ENCODE results near the gene CCT8L2.
"Not testable (repeated sequence)": the region's sequence is repeated elsewhere in the genome, so short reads cannot be mapped to it uniquely, and the experiment has no call there.

CCT8L2 gene

DNA sequence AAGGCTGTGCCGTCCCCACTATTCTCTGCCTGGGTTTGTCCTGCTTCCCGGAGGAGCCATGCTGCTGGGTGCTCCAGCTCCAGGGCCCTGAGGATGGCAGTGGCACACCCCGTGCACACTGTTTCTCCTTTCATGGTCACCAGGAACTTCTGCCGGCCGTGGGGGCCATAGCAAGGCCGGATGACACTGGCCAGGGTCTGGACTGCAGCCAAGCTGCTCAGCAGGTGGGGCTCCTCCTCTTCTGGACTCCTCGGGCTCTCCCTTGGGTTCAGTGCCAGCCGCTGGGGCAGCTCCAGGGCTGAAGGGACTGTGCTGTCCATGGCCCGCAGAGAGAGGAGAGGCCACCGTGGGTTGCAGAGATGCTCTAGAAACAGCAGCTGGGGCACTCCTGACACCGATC lies 379 bp downstream of the CCT8L2 start:
- not testable (repeated sequence) for DNase-seq

DNA sequence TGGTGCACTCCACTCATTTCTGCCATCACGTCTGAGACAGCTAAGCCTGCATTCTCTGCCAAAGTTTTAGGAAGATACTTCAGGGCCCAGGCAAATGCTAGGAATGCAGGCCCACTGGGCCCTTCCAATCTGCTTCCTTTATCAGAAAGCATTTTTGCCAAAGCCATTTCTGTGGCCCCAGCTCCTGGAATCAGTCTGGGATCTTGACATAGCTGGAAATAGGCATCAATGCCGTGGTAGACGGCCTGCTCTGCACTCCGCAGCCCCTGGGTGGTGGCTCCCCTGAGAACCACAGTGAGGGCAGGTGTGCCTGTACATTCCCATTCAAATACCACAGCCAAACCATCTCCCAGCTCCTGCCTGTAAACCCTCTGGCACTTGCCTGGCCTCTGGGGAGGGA lies 1.5 kb downstream of the CCT8L2 start:
- not testable (repeated sequence) for DNase-seq

DNA sequence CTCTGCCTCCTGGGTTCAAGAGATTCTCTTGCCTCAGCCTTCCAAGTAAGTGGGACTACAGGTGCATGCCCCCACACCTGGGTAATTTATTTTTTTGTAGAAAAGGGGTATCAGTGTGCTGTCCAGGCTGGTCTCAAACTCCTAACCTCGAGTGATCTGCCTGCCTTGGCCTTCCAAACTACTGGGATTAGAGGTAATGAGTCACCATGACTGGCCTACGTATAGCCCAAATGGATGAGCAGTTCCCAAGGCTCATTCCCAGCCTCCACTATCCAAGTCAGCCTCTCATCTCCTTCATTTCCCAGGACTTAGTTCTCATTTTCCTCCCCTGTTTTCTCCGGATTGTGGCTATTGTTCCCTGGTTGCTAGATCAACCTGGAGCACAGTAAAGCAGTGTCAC lies 5.6 kb downstream of the CCT8L2 start:
- no peak for DNase-seq

DNA sequence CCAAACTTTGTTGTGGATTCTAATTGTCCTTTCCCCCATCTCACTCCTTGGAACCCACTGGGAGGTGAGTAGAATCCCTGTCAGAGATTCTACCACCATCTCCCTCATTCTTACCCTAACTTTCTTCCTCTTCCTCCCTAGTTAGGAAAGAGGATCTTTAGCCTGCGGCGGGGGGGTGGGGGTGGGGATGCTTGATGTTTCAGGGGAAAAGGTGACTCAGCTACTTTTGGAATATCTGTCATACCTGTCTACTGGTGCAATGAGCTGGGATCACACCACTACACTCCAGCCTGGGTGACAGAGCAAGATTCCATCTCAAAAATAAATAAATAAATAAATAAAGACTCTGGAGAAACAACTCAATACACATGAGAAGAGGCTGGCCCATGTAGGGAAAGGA lies 6.4 kb downstream of the CCT8L2 start:
- DNase-seq = no peak

DNA sequence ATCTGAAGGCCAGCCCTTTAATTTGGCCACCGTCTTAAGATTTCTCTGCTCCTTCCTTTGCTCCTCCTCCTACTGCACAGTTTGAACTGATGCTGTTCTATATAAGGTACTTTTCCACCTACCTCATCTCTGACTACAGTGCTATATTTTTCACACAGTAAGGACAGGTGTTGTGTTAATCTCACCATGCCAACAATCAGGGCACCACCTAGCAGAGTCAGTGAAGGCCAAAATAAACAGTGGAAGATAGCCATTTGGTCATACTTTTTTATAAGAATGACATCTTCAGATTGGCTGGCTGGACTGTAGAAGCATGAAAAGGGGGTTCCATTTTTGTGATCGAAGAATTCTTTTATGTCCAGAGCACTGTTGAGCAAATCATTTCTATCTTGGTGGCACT lies 11.7 kb downstream of the CCT8L2 start:
- not testable (repeated sequence) for DNase-seq

DNA sequence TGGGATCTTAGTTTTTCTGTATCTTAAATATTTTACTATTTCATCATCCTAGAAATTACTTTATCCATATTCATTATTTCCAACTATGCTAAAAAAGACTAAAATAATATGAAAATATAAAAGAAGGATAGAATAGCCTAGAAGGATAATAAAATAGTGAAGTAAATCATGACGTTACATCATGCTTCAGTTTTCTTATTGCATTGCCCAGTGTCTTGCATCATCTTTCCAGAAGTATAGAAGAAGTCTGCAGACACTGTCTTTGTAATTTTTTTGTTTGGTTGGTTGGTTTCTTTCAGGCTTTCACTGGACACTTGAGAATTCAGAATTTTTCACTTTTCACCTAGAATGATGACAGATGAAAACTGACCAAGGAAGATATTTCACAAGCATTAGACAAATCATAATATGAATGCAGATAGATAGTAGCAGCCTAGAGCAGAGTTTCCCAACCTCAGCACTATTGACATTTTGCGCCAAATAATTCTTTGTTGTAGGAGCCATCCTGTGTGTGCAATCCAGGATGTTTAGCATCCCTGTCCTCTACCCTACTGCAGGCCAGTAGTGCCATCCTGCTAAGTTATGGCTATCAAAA lies 23.3 kb downstream of the CCT8L2 start:
- DNase-seq = not testable (repeated sequence)

DNA sequence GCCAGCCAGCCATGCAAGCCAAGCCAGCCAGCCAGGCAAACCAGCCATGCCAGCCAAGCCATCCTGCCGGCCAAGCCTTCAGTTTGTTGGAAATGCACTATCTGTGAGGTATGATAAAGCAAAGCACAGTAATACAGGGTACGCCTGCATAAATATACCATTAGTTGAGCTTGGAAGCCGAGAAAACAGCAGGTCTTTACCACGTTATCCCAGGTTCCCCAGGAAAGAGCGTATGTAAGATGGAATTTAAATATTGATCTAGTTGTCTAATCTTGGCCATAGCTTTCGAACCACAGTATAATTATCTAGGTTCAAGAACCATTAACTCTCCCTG lies 24.2 kb downstream of the CCT8L2 start:
- no peak for DNase-seq

DNA sequence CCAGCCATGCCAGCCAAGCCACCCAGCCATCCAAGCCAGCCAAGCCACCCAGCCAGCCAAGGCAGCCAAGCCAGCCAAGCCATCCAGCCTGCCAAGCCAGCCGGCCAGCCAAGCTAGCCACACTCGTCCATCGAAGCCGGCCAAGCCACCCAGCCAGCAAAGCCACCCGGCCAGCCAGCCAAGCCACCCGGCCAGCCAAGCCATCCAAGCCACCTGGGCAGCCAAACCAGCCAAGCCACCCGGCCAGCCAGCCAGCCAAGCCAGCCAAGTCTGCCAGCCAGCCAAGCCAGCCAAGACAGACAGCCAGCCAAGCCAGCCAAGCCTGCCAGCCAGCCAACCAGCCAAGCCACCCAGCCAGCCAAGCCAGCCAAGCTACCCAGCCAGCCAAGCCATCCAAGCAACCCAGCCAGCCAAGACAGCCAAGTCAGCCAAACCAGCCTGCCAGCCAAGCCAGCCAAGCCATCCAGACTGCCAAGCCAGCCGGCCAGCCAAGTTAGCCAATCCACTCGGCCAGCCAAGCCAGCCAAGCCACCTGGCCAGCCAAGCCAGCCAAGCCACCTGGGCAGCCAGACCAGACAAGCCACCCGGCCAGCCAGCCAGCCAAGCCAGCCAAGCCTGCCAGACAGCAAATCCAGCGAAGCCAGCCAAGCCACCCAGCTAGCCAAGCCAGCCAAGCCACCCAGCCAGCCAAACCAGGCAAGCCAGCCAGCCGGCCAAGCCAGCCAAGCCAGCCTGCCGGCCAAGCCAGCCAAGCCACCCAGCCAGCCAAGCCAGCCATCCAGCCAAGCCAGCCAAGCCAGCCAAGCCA lies 24.8 kb downstream of the CCT8L2 start:
- not testable (repeated sequence) for DNase-seq

DNA sequence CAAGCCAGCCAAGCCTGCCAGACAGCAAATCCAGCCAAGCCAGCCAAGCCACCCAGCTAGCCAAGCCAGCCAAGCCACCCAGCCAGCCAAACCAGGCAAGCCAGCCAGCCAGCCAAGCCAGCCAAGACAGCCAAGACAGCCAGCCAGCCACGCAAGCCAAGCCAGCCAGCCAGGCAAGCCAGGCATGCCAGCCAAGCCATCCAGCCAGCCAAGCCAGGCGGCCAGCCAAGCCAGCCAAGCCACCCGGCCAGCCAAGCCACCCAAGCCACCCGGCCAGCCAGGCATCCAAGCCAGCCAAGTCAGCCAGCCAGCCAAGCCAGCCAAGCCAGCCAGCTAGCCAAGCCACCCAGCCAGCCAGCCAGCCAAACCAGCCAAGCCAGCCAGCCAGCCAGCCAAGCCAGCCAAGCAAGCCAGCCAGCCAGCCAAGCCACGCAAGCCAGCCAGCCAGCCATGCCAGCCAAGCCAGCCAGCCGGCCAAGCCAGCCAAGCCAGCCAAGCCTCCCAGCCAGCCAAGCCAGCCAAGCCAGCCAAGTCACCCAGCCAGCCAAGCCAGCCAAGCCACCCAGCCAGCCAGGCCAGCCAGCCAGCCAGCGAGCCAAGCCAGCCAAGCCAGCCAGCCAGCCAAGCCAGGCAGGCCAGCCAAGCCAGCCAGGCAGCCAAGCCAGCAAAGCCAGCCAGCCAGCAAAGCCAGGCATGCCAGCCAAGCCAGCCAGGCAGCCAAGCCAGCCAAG lies 26.0 kb downstream of the CCT8L2 start:
- DNase-seq = not testable (repeated sequence)

DNA sequence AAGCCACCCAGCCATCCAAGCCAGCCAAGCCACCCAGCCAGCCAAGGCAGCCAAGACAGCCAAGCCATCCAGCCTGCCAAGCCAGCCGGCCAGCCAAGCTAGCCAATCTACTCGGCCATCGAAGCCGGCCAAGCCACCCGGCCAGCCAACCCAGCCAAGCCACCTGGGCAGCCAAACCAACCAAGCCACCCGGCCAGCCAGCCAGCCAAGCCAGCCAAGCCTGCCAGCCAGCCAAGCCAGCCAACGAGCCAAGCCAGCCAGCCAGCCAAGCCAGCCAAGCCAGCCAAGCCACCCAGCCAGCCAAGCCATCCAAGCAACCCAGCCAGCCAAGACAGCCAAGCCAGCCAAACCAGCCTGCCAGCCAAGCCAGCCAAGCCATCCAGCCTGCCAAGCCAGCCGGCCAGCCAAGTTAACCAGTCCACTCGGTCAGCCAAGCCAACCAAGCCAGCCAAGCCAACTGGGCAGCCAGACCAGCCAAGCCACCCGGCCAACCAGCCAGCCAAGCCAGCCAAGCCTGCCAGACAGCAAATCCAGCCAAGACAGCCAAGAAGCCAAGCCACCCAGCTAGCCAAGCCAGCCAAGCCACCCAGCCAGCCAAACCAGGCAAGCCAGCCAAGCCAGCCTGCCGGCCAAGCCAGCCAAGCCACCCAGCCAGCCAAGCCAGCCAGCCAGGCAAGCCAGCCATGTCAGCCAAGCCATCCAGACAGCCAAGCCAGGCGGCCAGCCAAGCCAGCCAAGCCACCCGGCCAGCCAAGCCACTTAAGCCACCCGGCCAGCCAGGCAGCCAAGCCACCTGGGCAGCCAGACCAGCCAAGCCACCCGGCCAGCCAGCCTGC lies 26.8 kb downstream of the CCT8L2 start:
- DNase-seq = not testable (repeated sequence)

DNA sequence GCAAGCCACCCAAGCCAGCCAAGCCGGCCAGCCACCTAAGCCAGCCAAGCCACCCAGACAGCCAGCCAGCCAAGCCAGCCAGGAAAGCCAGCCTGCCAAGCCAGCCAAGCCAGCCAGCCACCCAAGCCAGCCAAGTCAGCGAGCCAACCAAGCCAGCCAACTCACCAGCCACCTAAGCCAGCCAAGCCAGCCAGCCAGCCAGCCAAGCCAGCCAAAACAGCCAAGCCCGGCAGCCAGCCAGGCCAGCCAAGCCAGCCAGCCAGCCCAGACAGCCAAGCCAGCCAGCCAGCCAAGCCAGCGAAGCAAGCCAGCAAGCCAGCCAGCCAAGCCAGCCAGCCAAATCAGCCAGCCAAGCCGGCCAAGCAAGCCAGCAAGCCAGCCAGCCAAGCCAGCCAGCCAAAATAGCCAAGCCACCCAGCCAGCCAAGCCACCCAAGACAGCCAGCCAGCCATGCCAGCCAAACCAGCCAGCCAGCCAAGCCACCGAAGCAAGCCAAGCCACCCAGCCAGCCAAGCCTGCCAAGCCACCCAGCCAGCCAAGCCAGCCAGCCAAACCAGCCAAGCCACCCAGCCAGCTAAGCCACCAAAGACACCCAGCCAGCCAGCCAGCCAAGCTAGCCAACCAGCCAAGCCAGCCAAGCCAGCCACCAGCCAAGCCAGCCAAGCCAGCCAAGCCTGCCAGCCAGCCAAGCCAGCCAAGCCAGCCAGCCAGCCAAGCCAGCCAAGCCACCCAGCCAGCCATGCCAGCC lies 27.6 kb downstream of the CCT8L2 start:
- not testable (repeated sequence) for DNase-seq

DNA sequence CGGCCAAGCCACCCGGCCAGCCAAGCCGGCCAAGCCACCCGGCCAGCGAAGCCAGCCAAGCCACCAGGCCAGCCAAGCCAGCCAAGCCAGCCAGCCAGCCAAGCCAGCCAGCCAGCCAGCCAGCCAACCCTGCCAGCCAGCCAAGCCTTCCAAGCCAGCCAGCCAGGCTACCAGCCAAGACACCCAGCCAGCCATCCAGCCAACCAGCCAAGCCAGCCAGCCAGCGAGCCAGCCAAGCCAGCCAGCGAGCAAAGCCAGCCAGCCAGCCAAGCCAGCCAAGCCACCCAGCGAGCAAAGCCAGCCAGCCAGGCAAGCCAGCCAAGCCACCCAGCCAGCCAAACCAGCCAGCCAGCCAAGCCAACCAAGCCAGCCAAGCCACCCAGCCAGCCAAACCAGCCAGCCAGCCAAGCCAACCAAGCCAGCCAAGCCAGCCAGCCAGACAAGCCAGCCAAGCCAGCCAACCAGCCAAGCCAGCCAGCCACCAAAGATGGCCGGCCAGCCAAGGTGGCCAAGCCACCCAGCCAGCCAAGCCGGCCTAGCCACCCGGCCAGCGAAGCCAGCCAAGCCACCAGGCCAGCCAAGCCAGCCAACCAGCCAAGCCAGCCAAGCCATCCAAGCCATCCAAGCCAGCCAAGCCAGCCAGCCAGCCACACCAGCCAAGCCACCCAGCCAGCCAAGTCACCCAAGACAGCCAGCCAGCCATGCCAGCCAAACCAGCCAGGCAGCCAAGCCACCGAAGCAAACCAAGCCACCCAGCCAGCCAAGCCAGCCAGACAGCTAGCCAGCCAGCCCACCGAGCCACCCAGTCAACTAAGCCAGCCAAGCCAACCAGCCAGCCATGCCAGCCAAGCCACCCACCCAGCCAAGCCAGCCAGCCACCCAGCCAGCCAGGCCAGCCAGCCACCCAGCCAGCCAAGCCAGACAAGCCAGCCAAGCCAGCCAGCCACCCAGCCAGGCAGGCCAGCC lies 28.8 kb downstream of the CCT8L2 start:
- no peak for DNase-seq

DNA sequence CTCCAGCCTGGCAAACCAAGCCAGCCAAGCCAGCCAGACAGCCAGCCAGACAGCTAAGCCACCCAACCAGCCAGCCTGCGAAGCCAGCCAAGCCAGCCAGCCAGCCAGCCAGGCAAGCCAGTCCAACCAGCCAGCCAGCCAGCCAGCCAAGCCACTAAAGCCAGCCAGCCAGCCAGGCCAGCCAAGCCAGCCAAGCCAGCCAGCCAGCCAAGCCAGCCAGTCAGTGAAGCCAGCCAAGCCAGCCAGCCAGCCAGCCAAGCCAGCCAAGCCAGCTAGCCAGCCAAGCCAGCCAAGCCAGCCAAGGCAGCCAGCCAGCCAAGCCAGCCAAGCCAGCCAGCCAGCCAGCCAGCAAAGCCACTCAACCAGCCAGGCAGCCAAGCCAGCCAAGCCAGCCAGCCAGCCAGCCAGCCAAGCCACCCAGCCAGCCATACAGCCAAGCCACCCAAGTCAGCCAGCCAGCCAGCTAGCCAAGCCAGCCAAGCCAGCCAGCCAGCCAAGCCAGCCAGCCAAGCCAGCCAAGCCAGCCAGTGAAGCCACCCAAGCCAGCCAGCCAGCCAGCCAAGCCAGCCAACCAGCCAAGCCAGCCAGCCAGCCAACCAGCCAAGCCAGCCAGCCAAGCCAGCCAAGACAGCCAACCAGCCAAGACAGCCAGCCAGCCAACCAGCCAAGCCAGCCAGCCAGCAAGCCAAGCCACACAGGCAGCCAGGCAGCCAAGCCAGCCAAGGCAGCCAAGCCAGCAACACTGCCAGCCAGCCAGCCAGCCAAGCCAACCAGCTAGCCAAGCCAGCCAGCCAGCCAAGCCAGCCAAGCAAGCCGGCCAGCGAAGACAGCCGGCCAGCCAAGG lies 29.7 kb downstream of the CCT8L2 start:
- DNase-seq = no peak

DNA sequence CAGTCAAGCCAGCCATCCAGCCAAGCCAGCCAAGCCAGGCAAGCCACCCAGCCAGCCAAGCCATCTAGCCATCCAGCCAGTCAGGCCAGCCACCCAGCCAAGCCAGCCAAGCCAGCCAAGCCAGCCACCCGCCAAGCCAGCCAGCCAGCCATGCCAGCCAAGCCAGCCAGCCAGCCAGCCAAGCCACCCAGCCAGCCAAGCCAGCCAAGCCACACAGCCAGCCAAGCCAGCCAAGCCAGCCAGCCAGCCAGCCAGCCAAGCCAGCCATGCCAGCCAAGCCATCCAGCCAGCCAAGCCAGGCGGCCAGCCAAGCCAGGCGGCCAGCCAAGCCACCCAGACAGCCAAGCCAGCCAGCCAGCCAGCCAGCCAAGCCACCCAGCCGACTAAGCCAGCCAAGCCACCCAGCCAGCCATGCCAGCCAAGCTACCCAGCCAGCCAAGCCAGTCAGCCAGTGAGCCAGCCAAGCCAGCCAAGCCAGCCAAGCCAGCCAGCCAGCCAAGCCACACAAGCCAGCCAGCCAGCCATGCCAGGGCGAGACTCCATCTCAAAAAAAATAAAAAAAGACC lies 31.4 kb downstream of the CCT8L2 start:
- DNase-seq = not testable (repeated sequence)

DNA sequence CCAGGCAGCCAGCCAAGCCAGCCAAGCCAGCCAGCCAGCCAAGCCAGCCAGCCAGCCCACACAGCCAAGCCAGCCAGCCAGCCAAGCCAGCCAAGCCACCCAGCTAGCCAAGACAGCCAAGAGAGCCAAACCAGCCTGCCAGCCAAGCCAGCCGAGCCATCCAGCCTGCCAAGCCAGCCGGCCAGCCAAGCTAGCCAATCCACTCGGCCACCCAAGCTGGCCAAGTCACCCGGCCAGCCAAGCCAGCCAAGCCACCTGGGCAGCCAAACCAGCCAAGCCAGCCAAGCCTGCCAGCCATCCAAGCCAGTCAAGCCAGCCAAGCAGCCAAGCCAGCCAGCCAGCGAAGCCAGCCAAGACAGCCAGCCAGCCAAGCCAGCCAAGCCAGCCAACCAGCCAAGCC lies 32.0 kb downstream of the CCT8L2 start:
- DNase-seq = not testable (repeated sequence)

DNA sequence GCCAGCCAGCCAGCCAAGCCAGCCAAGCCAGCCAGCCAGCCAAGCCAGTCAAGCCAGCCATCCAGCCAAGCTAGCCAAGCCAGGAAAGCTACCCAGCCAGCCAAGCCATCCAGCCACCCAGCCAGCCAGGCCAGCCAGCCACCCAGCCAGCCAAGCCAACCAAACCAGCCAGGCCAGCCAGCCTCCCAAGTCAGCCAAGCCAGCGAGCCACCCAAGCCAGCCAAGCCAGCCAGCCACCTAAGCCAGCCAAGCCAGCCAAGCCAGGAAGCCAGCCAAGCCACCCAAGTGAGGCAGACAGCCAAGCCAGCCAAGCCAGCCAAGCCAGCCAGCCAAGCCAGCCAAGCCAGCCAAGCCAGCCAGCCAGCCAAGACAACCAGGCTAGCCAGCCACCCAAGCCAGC lies 32.6 kb downstream of the CCT8L2 start:
- DNase-seq = not testable (repeated sequence)

DNA sequence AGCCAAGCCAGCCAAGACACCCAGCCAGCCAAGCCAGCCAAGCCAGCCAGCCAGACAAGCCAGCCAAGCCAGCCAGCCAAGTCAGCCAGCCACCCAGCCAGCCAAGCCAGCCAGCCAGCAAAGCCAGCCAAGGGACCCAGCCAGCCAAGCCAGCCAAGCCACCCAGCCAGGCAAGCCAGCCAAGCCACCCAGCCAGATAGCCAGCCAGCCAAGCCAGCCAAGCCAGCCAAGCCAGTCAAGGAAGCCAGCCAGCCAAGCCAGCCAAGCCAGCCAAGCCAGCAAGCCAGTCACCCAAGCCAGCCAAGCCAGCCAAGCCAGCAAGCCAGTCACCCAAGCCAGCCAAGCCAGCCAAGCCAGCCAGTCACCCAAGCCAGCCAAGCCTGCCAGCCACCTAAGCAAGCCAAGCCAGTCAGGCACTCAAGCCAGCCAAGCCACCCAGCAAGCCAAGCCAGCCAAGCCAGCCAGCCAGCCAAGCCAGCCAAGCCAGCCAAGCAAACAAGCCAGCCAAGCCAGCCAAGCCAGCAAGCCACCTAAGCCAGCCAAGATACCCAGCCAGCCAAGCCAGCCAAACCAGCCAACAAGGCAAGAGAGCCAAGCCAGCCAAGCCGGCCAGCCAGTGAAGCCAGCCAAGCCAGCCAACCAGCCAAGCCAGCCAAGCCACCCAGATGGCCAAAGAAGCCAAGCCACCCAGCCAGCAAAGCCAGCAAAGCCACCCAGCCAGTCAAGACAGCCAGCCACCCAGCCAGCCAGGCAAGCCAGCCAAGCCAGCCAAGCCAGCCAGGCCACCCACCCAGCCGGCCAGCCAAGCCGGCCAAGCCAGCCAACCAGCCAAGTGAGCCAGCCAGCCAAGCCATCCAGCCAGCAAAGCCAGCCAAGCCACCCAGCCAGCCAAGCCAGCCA lies 33.3 kb downstream of the CCT8L2 start:
- DNase-seq = no peak

DNA sequence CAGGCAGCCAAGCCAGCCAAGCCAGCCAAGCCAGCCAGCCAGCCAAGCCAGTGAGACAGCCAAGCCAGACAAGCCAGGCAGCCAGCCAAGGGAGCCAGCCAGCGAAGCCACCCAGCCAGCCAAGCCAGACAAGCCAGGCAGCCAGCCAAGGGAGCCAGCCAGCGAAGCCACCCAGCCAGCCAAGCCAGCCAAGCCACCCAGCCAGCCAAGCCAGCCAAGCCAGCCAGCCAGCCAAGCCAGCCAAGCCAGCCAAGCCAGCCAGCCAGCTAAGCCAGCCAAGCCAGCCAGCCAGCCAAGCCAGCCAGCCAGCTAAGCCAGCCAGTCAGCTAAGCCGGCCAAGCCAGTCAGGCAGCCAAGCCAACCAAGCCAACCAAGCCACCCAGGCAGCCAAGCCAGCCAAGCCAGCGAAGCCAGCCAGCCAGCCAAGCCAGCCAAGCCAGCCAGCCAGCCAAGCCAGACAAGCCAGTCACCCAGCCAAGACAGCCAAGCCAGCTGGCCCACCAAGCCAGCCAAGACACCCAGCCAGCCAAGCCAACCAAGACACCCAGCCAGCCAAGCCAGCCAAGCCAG lies 34.1 kb downstream of the CCT8L2 start:
- DNase-seq = not testable (repeated sequence)
